Measurements from ENCODE around the gene RABAC1. TPM values are rescaled to one million over a fixed set of nuclear protein-coding genes. Genes with fewer than 3 reads are reported as not detected.

RABAC1 gene
- total and polyA plus RNA-seq, 9 of the 15 experiments (the other 6 are each of a cell fraction or from before 2014, with no cell fraction given), result 2.4 to 28.1 (median 9.3) TPM

- TF ChIP-seq CREB3L1 (IDR thresholded peaks at IDR 0.05; ENCODE audit: borderline replicate concordance, low read depth) (peak; percentile 99), RERE (CRISPR knock-in tag; IDR thresholded peaks at IDR 0.05; ENCODE audit: borderline replicate concordance) (no peak), PHB2 (IDR thresholded peaks at IDR 0.05; ENCODE audit: low read depth) (no peak), FOXJ3 (CRISPR knock-in tag; IDR thresholded peaks at IDR 0.05) (no peak), PHF8 (IDR thresholded peaks at IDR 0.05; ENCODE audit: borderline replicate concordance, low read length) (peak; percentile 45; the same call in 1 of the 2 replicates), SIN3A (IDR thresholded peaks at IDR 0.05; ENCODE audit: borderline replicate concordance in 2 of 2, control insufficient read depth in 1 of 2, low read depth in 2 of 2, low read length in 2 of 2) (0 out of 4 replicates have a peak, but pooled peaks of 1 of the 2 experiments have one; percentile 40), CHD2 (IDR thresholded peaks at IDR 0.05; ENCODE audit: low read depth, low read length) (peak; percentile 36; the same call in 1 of the 2 replicates), BCLAF1 (IDR thresholded peaks at IDR 0.05; ENCODE audit: borderline replicate concordance in 1 of 2, control insufficient read depth in 1 of 2, low read depth in 2 of 2, low read length in 1 of 2) (no peak), SMARCA5 (IDR thresholded peaks at IDR 0.05) (no peak), FOXK1 (CRISPR knock-in tag; IDR thresholded peaks at IDR 0.05; ENCODE audit: borderline replicate concordance) (no peak), HOXB6 (CRISPR knock-in tag; IDR thresholded peaks at IDR 0.05; ENCODE audit: borderline replicate concordance) (no peak), TCF7L2 (IDR thresholded peaks at IDR 0.05; ENCODE audit: low read depth, low read length) (no peak), HDAC3 (IDR thresholded peaks at IDR 0.05; ENCODE audit: borderline replicate concordance, partially characterized antibody) (no peak), FOSL1 (tag; conservative IDR thresholded peaks at IDR 0.05) (peak; percentile 73), ZNF41 (CRISPR knock-in tag; conservative IDR thresholded peaks at IDR 0.05) (no peak), NFXL1 (CRISPR knock-in tag; IDR thresholded peaks at IDR 0.05) (no peak)
Observed at GRCh38 chr19:41959056-41960053, at the start of gene RABAC1 (continued).
